NCI-H1105 (cell line): ENCODE data around the gene TRMU.

Experiments
- DNase-seq: peaks from one replicate; lab custom pipeline; 2025; lab: John Stamatoyannopoulos, UW

TRMU gene

GRCh38 chr22:46369716-46370583 is 34.4 kb downstream of the TRMU start:
- DNase-seq, result no peak

GRCh38 chr22:46370584-46371291 is 35.2 kb downstream of the TRMU start:
- DNase-seq, result no peak

- no peak for DNase-seq
Measured at GRCh38 chr22:46371623-46372226, 36.2 kb downstream of the TRMU start.

- DNase-seq, result no peak
Measured at GRCh38 chr22:46372686-46373085, 37.2 kb downstream of the TRMU start.

GRCh38 chr22:46373159-46373558 is 37.6 kb downstream of the TRMU start:
- DNase-seq, result no peak

GRCh38 chr22:46373921-46374662 is 38.6 kb downstream of the TRMU start:
- DNase-seq, result peak; percentile 12

- no peak for DNase-seq
Measured at GRCh38 chr22:46374663-46375474, 39.4 kb downstream of the TRMU start.

GRCh38 chr22:46376111-46376510 is 40.6 kb downstream of the TRMU start:
- no peak for DNase-seq

- no peak for DNase-seq
Measured at GRCh38 chr22:46376908-46377524, 41.5 kb downstream of the TRMU start.

- DNase-seq, result no peak
Measured at GRCh38 chr22:46377525-46378425, 42.3 kb downstream of the TRMU start.

GRCh38 chr22:46378426-46379065 is 43.0 kb downstream of the TRMU start:
- no peak for DNase-seq

GRCh38 chr22:46379066-46379930 is 43.8 kb downstream of the TRMU start:
- no peak for DNase-seq

GRCh38 chr22:46380069-46380468 is 44.6 kb downstream of the TRMU start:
- DNase-seq, result no peak

GRCh38 chr22:46380581-46380980 is 45.1 kb downstream of the TRMU start:
- no peak for DNase-seq

GRCh38 chr22:46381142-46381541 is 45.6 kb downstream of the TRMU start:
- no peak for DNase-seq

GRCh38 chr22:46381731-46382130 is 46.2 kb downstream of the TRMU start:
- no peak for DNase-seq

GRCh38 chr22:46382524-46382923 is 47.0 kb downstream of the TRMU start:
- DNase-seq, result no peak

GRCh38 chr22:46386312-46386711 is 50.8 kb downstream of the TRMU start:
- DNase-seq, result no peak
